AG09309 (cell line): ENCODE data around the gene GAS2.

Experiments
- DNase-seq: peaks from one replicate; pipeline ENCODE4 v3.0.0-alpha.2; 2010; ENCODE audit warnings: low read depth
- H3K4me3 ChIP-seq: 2 replicates; pipeline ENCODE4 v1.5.1; 2011; ENCODE audit warnings: mild to moderate bottlenecking, low read depth, low read length, moderate library complexity; ENCODE audit not compliant: control insufficient read depth
- TF ChIP-seq, protein P1 (sequence below): IDR thresholded peaks from 2 replicates; pipeline ENCODE4 v1.5.1; 2011; ENCODE audit warnings: mild to moderate bottlenecking, low read depth, low read length, inconsistent platforms; ENCODE audit not compliant: insufficient read depth, control insufficient read depth; ENCODE audit errors: missing control alignments

The GAS2 gene

GRCh38 chr11:22807391-22807790, 141.0 kb downstream of the GAS2 start:
- DNase-seq: no peak
- TF ChIP-seq, protein P1, sequence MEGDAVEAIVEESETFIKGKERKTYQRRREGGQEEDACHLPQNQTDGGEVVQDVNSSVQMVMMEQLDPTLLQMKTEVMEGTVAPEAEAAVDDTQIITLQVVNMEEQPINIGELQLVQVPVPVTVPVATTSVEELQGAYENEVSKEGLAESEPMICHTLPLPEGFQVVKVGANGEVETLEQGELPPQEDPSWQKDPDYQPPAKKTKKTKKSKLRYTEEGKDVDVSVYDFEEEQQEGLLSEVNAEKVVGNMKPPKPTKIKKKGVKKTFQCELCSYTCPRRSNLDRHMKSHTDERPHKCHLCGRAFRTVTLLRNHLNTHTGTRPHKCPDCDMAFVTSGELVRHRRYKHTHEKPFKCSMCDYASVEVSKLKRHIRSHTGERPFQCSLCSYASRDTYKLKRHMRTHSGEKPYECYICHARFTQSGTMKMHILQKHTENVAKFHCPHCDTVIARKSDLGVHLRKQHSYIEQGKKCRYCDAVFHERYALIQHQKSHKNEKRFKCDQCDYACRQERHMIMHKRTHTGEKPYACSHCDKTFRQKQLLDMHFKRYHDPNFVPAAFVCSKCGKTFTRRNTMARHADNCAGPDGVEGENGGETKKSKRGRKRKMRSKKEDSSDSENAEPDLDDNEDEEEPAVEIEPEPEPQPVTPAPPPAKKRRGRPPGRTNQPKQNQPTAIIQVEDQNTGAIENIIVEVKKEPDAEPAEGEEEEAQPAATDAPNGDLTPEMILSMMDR: no peak
- no peak overlapping the region for H3K4me3 ChIP-seq

DNA sequence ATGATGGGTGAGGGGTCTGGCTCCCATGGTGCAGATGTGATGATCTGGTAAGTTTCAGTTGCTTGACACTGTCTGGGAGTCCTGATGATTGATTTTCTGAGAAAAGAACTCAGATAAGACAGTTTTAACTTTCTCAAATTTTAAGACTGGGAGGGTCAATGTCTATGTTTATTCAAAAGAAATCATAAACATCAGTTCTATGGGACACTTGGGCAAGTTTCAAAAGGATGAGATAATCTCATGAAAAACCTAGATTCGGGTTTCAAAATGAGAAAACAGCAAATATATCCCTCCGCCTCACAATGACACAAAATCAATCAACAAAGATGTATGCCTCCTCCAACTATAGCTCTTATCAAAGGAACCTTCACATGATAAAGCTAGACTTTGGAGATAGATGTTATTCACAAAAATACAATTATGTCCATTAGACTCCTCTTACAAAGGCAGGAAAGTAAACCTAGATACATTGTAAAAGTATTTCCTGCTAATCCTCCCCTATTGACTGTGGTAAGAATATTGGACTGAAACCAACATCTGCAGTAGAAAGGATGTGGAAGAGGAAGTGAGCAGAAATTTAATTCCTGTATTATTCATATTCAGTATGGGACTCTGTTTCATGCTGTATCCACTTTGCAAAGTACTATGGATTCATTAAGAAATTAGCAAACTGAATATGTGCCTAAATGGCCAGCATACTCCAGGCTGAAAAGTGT, 141.6 kb downstream of the GAS2 start:
- no peak overlapping the region for H3K4me3 ChIP-seq
- no peak for DNase-seq
- TF ChIP-seq, protein P1: no peak

GRCh38 chr11:22808571-22809197, 142.3 kb downstream of the GAS2 start:
- TF ChIP-seq, protein P1: no peak
- no peak overlapping the region for H3K4me3 ChIP-seq
- DNase-seq: no peak

- TF ChIP-seq, protein P1: no peak
- DNase-seq: no peak
These were observed 143.5 kb downstream of the GAS2 start for GRCh38 chr11:22809893-22810292.

DNA sequence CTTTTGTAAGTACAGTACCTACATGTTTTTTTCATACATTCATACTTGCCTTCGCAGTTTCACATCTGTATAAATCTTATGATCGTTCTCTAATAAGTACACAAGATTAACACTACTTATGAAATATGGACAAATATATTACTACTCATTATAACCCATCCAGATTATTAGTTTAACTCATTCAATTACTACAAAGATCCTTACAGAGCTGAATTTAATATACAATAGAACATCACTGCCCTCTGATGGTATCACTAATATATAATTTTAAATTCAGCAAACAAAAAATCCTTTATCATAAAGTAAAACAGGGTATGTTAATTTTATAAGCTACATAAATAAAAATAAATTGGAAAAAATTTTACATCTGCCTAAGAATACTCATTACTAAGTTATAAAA, 155.8 kb downstream of the GAS2 start:
- TF ChIP-seq, protein P1: no peak
- DNase-seq: no peak
- H3K4me3 ChIP-seq: no peak overlapping the region

More at GRCh38 chr11:22809893-22810292, 143.5 kb downstream of the GAS2 start:
- H3K4me3 ChIP-seq: no peak overlapping the region

DNA sequence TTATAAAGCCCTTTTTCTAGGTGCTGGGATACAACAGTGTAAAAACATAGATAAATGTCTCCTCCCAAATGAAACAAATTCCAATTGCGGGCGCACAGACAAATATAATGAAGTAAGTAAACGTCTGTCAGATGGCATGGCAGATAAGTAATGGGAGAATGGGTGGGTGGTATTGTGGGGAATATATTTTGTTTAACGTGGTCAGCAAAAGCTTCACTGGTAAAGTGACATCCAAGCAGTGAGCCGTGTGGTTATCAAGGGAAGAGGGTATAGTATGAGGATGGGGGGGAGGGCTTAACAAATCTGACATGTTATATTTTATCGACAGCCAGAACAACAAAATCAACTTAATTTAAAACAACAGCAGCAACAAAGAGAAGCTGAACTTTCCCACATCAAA, 162.0 kb downstream of the GAS2 start:
- no peak overlapping the region for H3K4me3 ChIP-seq
- TF ChIP-seq, protein P1: no peak
- no peak for DNase-seq
